ENCODE data around the gene SNRNP25. TPM values are rescaled to one million over a fixed set of nuclear protein-coding genes. Genes with fewer than 3 reads are reported as not detected.

The SNRNP25 gene
- total RNA-seq, 2 donors from 2014 or later, result 47.1 to 78.3 TPM

- peaks cover 53% of the 10 kb centered on the region for H3K36me3 ChIP-seq
- DNase-seq (ENCODE audit: low spot score), result no peak
Observed at GRCh38 chr16:85865-86264, 32.2 kb downstream of the SNRNP25 start.

GRCh38 chr16:86483-86952 is 32.9 kb downstream of the SNRNP25 start:
- Histone ChIP-seq H3K4me1 (peaks cover 0 to 41% of the 10 kb centered on the region in 2 donors), H3K27ac (no peak overlapping the region)
- DNase-seq (ENCODE audit: low spot score), result no peak

More at GRCh38 chr16:85865-86264, 32.2 kb downstream of the SNRNP25 start:
- Histone ChIP-seq H3K4me1 (peaks cover 0 to 35% of the 10 kb centered on the region in 2 donors), H3K27me3 (no peaks in the 10 kb centered on the region), H3K4me3 (no peak overlapping the region), H3K9me3 (no peaks in the 10 kb centered on the region), H3K27ac (peak overlapping the region; percentile 54 to 76)
- no peak for TF ChIP-seq CTCF (IDR thresholded peaks at IDR 0.05)

GRCh38 chr16:88613-89012 is 35.0 kb downstream of the SNRNP25 start:
- Histone ChIP-seq H3K36me3 (peaks cover 60% of the 10 kb centered on the region), H3K9me3 (no peaks in the 10 kb centered on the region), H3K27ac (no peak overlapping the region), H3K4me1 (peaks cover 0 to 40% of the 10 kb centered on the region in 2 donors), H3K4me3 (no peak overlapping the region), H3K27me3 (no peaks in the 10 kb centered on the region)
- TF ChIP-seq CTCF (IDR thresholded peaks at IDR 0.05), result no peak
- DNase-seq (ENCODE audit: low spot score), result no peak

More at GRCh38 chr16:86483-86952, 32.9 kb downstream of the SNRNP25 start:
- Histone ChIP-seq H3K36me3 (peaks cover 53% of the 10 kb centered on the region), H3K4me3 (no peak overlapping the region), H3K27me3 (no peaks in the 10 kb centered on the region), H3K9me3 (no peaks in the 10 kb centered on the region)
- no peak for TF ChIP-seq CTCF (IDR thresholded peaks at IDR 0.05)

GRCh38 chr16:89391-90302 is 36.0 kb downstream of the SNRNP25 start:
- H3K36me3 ChIP-seq, result peaks cover 60% of the 10 kb centered on the region
- no peak overlapping the region for H3K4me3 ChIP-seq
- peaks cover 0 to 30% of the 10 kb centered on the region in 2 donors for H3K4me1 ChIP-seq
- no peak for TF ChIP-seq CTCF (IDR thresholded peaks at IDR 0.05)
- H3K27me3 ChIP-seq, result no peaks in the 10 kb centered on the region
- DNase-seq (ENCODE audit: low spot score), result no peak
- H3K9me3 ChIP-seq, result no peaks in the 10 kb centered on the region
- no peak overlapping the region for H3K27ac ChIP-seq

GRCh38 chr16:91484-91883 is 37.9 kb downstream of the SNRNP25 start:
- Histone ChIP-seq H3K4me1 (peaks cover 0 to 15% of the 10 kb centered on the region in 2 donors), H3K4me3 (no peak overlapping the region), H3K9me3 (no peaks in the 10 kb centered on the region), H3K27ac (peak overlapping the region in 1 of 2 donors; percentile 39), H3K27me3 (no peaks in the 10 kb centered on the region), H3K36me3 (peaks cover 44% of the 10 kb centered on the region)
- TF ChIP-seq CTCF (IDR thresholded peaks at IDR 0.05), result no peak
- DNase-seq (ENCODE audit: low spot score), result no peak
